Ascending aorta (tissue), 2 donors: ENCODE data around the gene CADPS2. TPM values are rescaled to one million over a fixed set of nuclear protein-coding genes. Genes with fewer than 3 reads are reported as not detected.
"Not testable (repeated sequence)": the region's sequence is repeated elsewhere in the genome, so short reads cannot be mapped to it uniquely, and the experiment has no call there.

Experiments used
- DNase-seq, 2 donors: peaks; one replicate each; pipeline ENCODE4 v3.0.0-alpha.2; 2019; ENCODE audit warnings: low spot score in 2 of 2
- H3K27ac ChIP-seq, 2 donors: fragments of 200-600 bp; sonication (generic); one replicate each; pipeline ENCODE4 v1.5.1; 2016 to 2017; ENCODE audit warnings: mild to moderate bottlenecking in 1 of 2
- H3K27me3 ChIP-seq: fragments of 200-600 bp; sonication (generic); one replicate; pipeline ENCODE4 v1.5.1; 2017
- H3K36me3 ChIP-seq, 2 donors: fragments of 200-600 bp; sonication (generic); one replicate each; pipeline ENCODE4 v1.5.1; 2016
- H3K4me1 ChIP-seq, 2 donors: fragments of 200-600 bp; sonication (generic); one replicate each; pipeline ENCODE4 v1.5.1; 2016 to 2017; ENCODE audit warnings: mild to moderate bottlenecking in 1 of 2
- H3K4me3 ChIP-seq, 2 donors: fragments of 200-600 bp; sonication (generic); one replicate each; pipeline ENCODE4 v1.5.1; 2016 to 2017; ENCODE audit warnings: mild to moderate bottlenecking in 1 of 2
- H3K9me3 ChIP-seq, 2 donors: fragments of 200-600 bp; sonication (generic); one replicate each; pipeline ENCODE4 v1.5.1; 2016
- intact Hi-C: fragments of 100-400 bp; cut with DNase I; formaldehyde crosslinking; loops from one replicate; pipeline ENCODE4 v1.15.1; 2023
- total RNA-seq: library from RNA; depleted of rRNA; stranded (reverse); fragments of >200 nt; gene quantifications from one replicate; pipeline ENCODE4 v1.1.0, GENCODE V29; 2016
- TF ChIP-seq, protein P1 (sequence below), 3 experiments: fragments of 200-600 bp in 2 of 3; fragments of 450-650 bp in 1 of 3; sonication (generic) in 2 of 3; IDR thresholded peaks; one replicate each; pipeline ENCODE4 v1.5.1; 2016 to 2019; ENCODE audit warnings: antibody characterized with exemption in 3 of 3, mild to moderate bottlenecking in 1 of 3, moderate library complexity in 1 of 3

Gene CADPS2
- total RNA-seq, 1 donor from 2014 or later, result 31.8 TPM

GRCh38 chr7:122652876-122653275 is 233.4 kb downstream of the CADPS2 start:
- DNase-seq, result no peak

GRCh38 chr7:122651451-122651850 is 234.8 kb downstream of the CADPS2 start:
- H3K9me3 ChIP-seq, result no peaks in the 10 kb centered on the region
- no peaks in the 10 kb centered on the region for H3K4me1 ChIP-seq
- no peaks in the 10 kb centered on the region for H3K36me3 ChIP-seq
- no peak overlapping the region for H3K27ac ChIP-seq
- TF ChIP-seq, protein P1, sequence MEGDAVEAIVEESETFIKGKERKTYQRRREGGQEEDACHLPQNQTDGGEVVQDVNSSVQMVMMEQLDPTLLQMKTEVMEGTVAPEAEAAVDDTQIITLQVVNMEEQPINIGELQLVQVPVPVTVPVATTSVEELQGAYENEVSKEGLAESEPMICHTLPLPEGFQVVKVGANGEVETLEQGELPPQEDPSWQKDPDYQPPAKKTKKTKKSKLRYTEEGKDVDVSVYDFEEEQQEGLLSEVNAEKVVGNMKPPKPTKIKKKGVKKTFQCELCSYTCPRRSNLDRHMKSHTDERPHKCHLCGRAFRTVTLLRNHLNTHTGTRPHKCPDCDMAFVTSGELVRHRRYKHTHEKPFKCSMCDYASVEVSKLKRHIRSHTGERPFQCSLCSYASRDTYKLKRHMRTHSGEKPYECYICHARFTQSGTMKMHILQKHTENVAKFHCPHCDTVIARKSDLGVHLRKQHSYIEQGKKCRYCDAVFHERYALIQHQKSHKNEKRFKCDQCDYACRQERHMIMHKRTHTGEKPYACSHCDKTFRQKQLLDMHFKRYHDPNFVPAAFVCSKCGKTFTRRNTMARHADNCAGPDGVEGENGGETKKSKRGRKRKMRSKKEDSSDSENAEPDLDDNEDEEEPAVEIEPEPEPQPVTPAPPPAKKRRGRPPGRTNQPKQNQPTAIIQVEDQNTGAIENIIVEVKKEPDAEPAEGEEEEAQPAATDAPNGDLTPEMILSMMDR (IDR thresholded peaks at IDR 0.05), result no peak
- no peaks in the 10 kb centered on the region for H3K27me3 ChIP-seq
- intact Hi-C loops, result no loop called here
- DNase-seq, result no peak
- no peak overlapping the region for H3K4me3 ChIP-seq

More at GRCh38 chr7:122652876-122653275, 233.4 kb downstream of the CADPS2 start:
- intact Hi-C loops, result no loop called here
- Histone ChIP-seq H3K36me3 (no peaks in the 10 kb centered on the region), H3K4me3 (no peak overlapping the region), H3K27me3 (no peaks in the 10 kb centered on the region), H3K27ac (no peak overlapping the region), H3K4me1 (no peaks in the 10 kb centered on the region), H3K9me3 (no peaks in the 10 kb centered on the region)
- TF ChIP-seq, protein P1 (IDR thresholded peaks at IDR 0.05), result no peak

GRCh38 chr7:122643250-122643649 is 243.0 kb downstream of the CADPS2 start:
- Histone ChIP-seq H3K27me3 (no peaks in the 10 kb centered on the region), H3K9me3 (no peaks in the 10 kb centered on the region), H3K36me3 (no peaks in the 10 kb centered on the region), H3K4me3 (no peak overlapping the region), H3K4me1 (no peaks in the 10 kb centered on the region), H3K27ac (no peak overlapping the region)
- DNase-seq, result no peak
- TF ChIP-seq, protein P1 (IDR thresholded peaks at IDR 0.05), result no peak
- intact Hi-C loops, result no loop called here

DNA sequence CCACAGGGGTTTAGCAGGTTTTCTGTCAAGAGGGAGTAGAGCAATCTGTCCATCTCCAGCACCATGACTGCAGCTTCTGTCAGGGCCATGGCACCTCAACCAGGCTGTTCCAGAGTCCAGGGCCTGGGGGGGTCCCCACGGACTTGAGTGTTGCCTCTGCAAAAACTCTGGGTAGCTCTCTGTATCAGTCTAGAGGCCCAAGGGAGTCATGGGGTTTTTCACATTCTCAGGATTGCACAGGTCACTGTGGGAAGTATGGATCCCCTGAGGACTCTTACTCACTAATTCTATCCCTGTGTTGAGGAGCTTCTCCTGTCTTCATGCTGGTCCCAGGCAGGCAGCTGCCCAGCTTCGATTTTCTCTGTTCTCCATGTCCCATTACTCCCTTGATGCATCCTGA is 247.8 kb downstream of the CADPS2 start:
- no peak for DNase-seq
- TF ChIP-seq, protein P1 (IDR thresholded peaks at IDR 0.05), result no peak
- H3K4me3 ChIP-seq, result no peak overlapping the region

DNA sequence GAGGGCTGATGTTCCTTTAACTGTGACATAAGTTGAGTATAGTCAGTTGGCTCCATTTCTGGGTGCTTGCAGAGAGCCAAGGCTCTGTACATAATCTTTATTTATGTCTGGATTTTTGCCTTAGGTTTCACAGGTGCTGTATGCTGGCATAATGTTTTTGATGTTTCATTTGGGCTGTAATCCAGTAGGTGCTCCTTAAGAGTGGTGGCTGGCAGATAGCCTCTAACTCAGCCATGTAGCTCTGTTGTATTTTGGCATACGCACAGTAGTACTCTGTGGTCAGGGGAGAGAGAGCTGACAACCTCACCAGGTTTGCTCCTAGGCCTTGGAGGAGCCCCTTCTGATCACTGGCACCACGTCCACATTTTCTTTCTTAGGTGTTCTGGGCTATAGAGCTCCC is 248.5 kb downstream of the CADPS2 start:
- Histone ChIP-seq H3K36me3 (no peaks in the 10 kb centered on the region), H3K27me3 (no peaks in the 10 kb centered on the region), H3K4me3 (no peak overlapping the region), H3K4me1 (no peaks in the 10 kb centered on the region), H3K9me3 (no peaks in the 10 kb centered on the region), H3K27ac (no peak overlapping the region)
- DNase-seq, result no peak
- intact Hi-C loops, result no loop called here
- TF ChIP-seq, protein P1 (IDR thresholded peaks at IDR 0.05), result no peak

More for the DNA sequence above, 247.8 kb downstream of the CADPS2 start:
- H3K27me3 ChIP-seq, result no peaks in the 10 kb centered on the region
- no peak overlapping the region for H3K27ac ChIP-seq
- H3K4me1 ChIP-seq, result no peaks in the 10 kb centered on the region
- no peaks in the 10 kb centered on the region for H3K36me3 ChIP-seq
- intact Hi-C loops, result no loop called here
- H3K9me3 ChIP-seq, result no peaks in the 10 kb centered on the region

GRCh38 chr7:122635481-122635880 is 250.8 kb downstream of the CADPS2 start:
- H3K4me3 ChIP-seq, H3K4me1 ChIP-seq, intact Hi-C loops, DNase-seq, H3K27ac ChIP-seq, H3K9me3 ChIP-seq, H3K36me3 ChIP-seq, H3K27me3 ChIP-seq: not testable (repeated sequence)
